K562 (cell line): ENCODE results near the gene TTC28. TPM values are rescaled to one million over a fixed set of nuclear protein-coding genes. Genes with fewer than 3 reads are reported as not detected.

Experiments used
- ATAC-seq: fragments of 200-7000 bp; cut with Tn5 transposase; 3 replicates; pipeline ENCODE4 v1.9.1; 2020; ENCODE audit warnings: moderate library complexity
- BruUV-seq: library from RNA; stranded (reverse); fragments of 400-500 nt; replicated peaks from 2 replicates; lab custom pipeline; 2021; lab: Mats Ljungman, UMichigan
- CTCF ChIA-PET: fragments of 300-600 bp; formaldehyde crosslinking; extraction: SDS; loops from one replicate; lab custom pipeline; 2021; ENCODE audit warnings: low intra/inter-chr PET ratio; lab: Yijun Ruan, JAX
- POLR2A ChIA-PET: fragments of 300-600, 350-650 bp; sonication (Branson Sonifier 250); formaldehyde crosslinking; extraction: SDS; loops from one replicate; lab custom pipeline; 2021; ENCODE audit warnings: antibody characterized with exemption, inconsistent platforms; lab: Yijun Ruan, JAX
- DNase-seq, 4 experiments: peaks; one replicate each; pipeline versions ENCODE4 v3.0.0 to v3.0.0-alpha.2; 2011 to 2018; ENCODE audit warnings: low spot score in 3 of 4, mixed read lengths in 3 of 4; ENCODE audit errors: extremely low read depth in 1 of 4
- FAIRE-seq: peaks from 2 replicates; lab custom pipeline; 2011; peaks lifted over from hg19 to GRCh38; lab: Jason Lieb, UNC
- H2AFZ ChIP-seq: 2 replicates; pipeline ENCODE4 v1.6.0; 2011; ENCODE audit warnings: low read depth, low read length, control low read depth, inconsistent platforms
- H3K27ac ChIP-seq: fragments of 200-600 bp; 3 replicates; pipeline ENCODE4 v1.8.0; 2011; ENCODE audit warnings: low read depth, mild to moderate bottlenecking, control low read depth, inconsistent platforms, low read length, moderate library complexity, mixed read lengths; ENCODE audit errors: extremely low read depth
- H3K27me3 ChIP-seq, 2 experiments: fragments of 300-600 bp in 1 of 2; 2 replicates in 1 of 2; 3 replicates in 1 of 2; pipeline versions ENCODE4 v1.6.0 to v1.8.0; 2011; ENCODE audit warnings: inconsistent platforms in 2 of 2, low read length in 2 of 2, mild to moderate bottlenecking in 1 of 2, mixed read lengths in 1 of 2, moderate library complexity in 1 of 2; ENCODE audit not compliant: control insufficient read depth in 2 of 2, insufficient read depth in 2 of 2
- H3K36me3 ChIP-seq: fragments of 300-600 bp; 3 replicates; pipeline ENCODE4 v1.8.0; 2011; ENCODE audit warnings: mild to moderate bottlenecking, low read length, inconsistent platforms; ENCODE audit not compliant: control insufficient read depth, insufficient read depth
- H3K4me1 ChIP-seq, 2 experiments: fragments of 200-600 bp in 1 of 2; replicated peaks in 1 of 2; 2 replicates in 1 of 2; 3 replicates in 1 of 2; pipeline versions ENCODE4 v1.5.1 to v1.8.0; 2011; ENCODE audit warnings: inconsistent platforms in 2 of 2, low read length in 2 of 2, mild to moderate bottlenecking in 1 of 2, mixed read lengths in 1 of 2, moderate library complexity in 1 of 2; ENCODE audit not compliant: control insufficient read depth in 2 of 2, insufficient read depth in 2 of 2
- H3K4me2 ChIP-seq: 2 replicates; pipeline ENCODE4 v1.6.1; 2011; ENCODE audit warnings: low read length, control low read depth, inconsistent platforms, mixed read lengths; ENCODE audit not compliant: insufficient read depth
- H3K4me3 ChIP-seq: fragments of 200-600 bp; sonication (generic), shearing (Covaris generic); 2 replicates; pipeline ENCODE4 v1.5.1; 2016; ENCODE audit warnings: control low read depth, inconsistent platforms
- H3K79me2 ChIP-seq: fragments of 200-600 bp; 3 replicates; pipeline ENCODE4 v1.8.0; 2011; ENCODE audit warnings: low read length, inconsistent platforms; ENCODE audit not compliant: control insufficient read depth, insufficient read depth
- H3K9ac ChIP-seq, 2 experiments: 2 replicates each; pipeline versions ENCODE4 v1.6.0 to v1.6.1; 2011; ENCODE audit warnings: low read depth in 2 of 2, low read length in 2 of 2, control low read depth in 1 of 2, inconsistent platforms in 1 of 2, mild to moderate bottlenecking in 1 of 2, mixed read lengths in 1 of 2; ENCODE audit not compliant: insufficient read depth in 1 of 2
- H3K9me1 ChIP-seq: one replicate; pipeline ENCODE4 v1.6.0; 2011; ENCODE audit warnings: inconsistent platforms, mild to moderate bottlenecking, low read length, moderate library complexity; ENCODE audit not compliant: control insufficient read depth, insufficient read depth
- H3K9me3 ChIP-seq: replicated peaks from 2 replicates; pipeline ENCODE4 v1.5.1; 2011; ENCODE audit warnings: low read depth, low read length, inconsistent platforms; ENCODE audit not compliant: control insufficient read depth, insufficient read depth
- H4K20me1 ChIP-seq: replicated peaks from 2 replicates; pipeline ENCODE4 v1.6.1; 2011; ENCODE audit warnings: low read length, inconsistent platforms, mixed read lengths; ENCODE audit not compliant: control insufficient read depth, insufficient read depth
- NR2F6 ChIP-seq: fragments of 450-650 bp; formaldehyde crosslinking; IDR thresholded peaks from 2 replicates; pipeline ENCODE4 v1.4.0; 2020; ENCODE audit warnings: mild to moderate bottlenecking
- ZBTB33 ChIP-seq: sonication (generic); formaldehyde crosslinking; IDR thresholded peaks from 2 replicates; pipeline ENCODE4 v1.8.1; 2023; ENCODE audit warnings: mild to moderate bottlenecking, missing genetic modification reagents
- WGBS: fragments of 100-300 bp; shearing (Covaris generic); methylation state at CpG from one replicate; pipeline ENCODE4 v1.1.6; 2016; ENCODE audit warnings: low coverage, mixed read lengths; ENCODE audit not compliant: insufficient coverage; ENCODE audit errors: missing lambda C conversion rate; 5-methylcytosine and 5-hydroxymethylcytosine counted together
- in situ Hi-C: fragments of 300-500 bp; cut with MboI; formaldehyde crosslinking; loops from 4 replicates; pipeline ENCODE4 v1.15.0; 2018; ENCODE audit warnings: inconsistent platforms, mixed read lengths
- intact Hi-C: fragments of 100-400 bp; cut with micrococcal nuclease; formaldehyde crosslinking; loops from 2 replicates; pipeline ENCODE4 v1.14.2; 2022
- polyA plus RNA-seq, 8 experiments: library from polyadenylated mRNA; depleted of rRNA in 4 of 8; stranded (reverse) in 5 of 8; unstranded in 3 of 8; fragments of >200 nt; fragmentation: Nextera tagmentation in 2 of 8; fragmentation: Illumina TruSeq in 1 of 8; extraction: Ambion mirVana in 2 of 8; extraction: Trizol in 1 of 8; gene quantifications; 2 replicates each; pipeline versions ENCODE4 v1.2.1 to v1.2.3, GENCODE V29; 2011 to 2014; ENCODE audit warnings: inconsistent platforms in 1 of 8, missing spikeins in 1 of 8
- total RNA-seq, 7 experiments: library from RNA; depleted of rRNA in 6 of 7; stranded (reverse); fragments of >200 nt in 6 of 7; fragmentation: Illumina TruSeq in 2 of 7; extraction: Trizol in 2 of 7; gene quantifications; 2 replicates each; pipeline versions ENCODE4 v1.2.1 to v1.2.3, GENCODE V29; 2011 to 2021; ENCODE audit warnings: low replicate concordance in 1 of 7
- TF ChIP-seq, protein P1 (sequence below), 2 experiments: IDR thresholded peaks in 1 of 2; conservative IDR thresholded peaks in 1 of 2; 2 replicates each; pipeline ENCODE4 v1.6.1; 2016; ENCODE audit warnings: low read depth in 2 of 2, mild to moderate bottlenecking in 1 of 2, missing compliant biosample characterization in 1 of 2, missing genetic modification characterization in 1 of 2, moderate library complexity in 1 of 2

Gene TTC28
- total and polyA plus RNA-seq, 9 of the 15 experiments (the other 6 are each of a cell fraction or from before 2014, with no cell fraction given): 0.22 to 10.7 (median 3.1) TPM

GRCh38 chr22:28419919-28420318 lies 259.7 kb downstream of the TTC28 start:
- TF ChIP-seq NR2F6 (CRISPR knock-in tag) (no peak), ZBTB33 (no peak)
- TF ChIP-seq, protein P1, sequence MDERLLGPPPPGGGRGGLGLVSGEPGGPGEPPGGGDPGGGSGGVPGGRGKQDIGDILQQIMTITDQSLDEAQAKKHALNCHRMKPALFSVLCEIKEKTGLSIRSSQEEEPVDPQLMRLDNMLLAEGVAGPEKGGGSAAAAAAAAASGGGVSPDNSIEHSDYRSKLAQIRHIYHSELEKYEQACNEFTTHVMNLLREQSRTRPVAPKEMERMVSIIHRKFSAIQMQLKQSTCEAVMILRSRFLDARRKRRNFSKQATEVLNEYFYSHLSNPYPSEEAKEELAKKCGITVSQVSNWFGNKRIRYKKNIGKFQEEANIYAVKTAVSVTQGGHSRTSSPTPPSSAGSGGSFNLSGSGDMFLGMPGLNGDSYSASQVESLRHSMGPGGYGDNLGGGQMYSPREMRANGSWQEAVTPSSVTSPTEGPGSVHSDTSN (CRISPR knock-in tag; IDR thresholded peaks at IDR 0.05; ENCODE audit: low read depth): no peak
- TF ChIP-seq, protein P1 (tag; conservative IDR thresholded peaks at IDR 0.05; ENCODE audit: low read depth): 0 out of 2 replicates have a peak, but pooled peaks have one; percentile 7
- TF ChIP-seq, all 486 proteins: peak for 1
- in situ Hi-C loops: no loop called here
- Histone ChIP-seq H3K27me3 (no peaks in the 10 kb centered on the region), H3K9me1 (no peaks in the 10 kb centered on the region), H4K20me1 (no peaks in the 10 kb centered on the region), H3K9ac (no peak overlapping the region), H3K27ac (no peak overlapping the region), H3K36me3 (no peaks in the 10 kb centered on the region), H3K4me1 (no peaks in the 10 kb centered on the region), H3K79me2 (no peaks in the 10 kb centered on the region), H2AFZ (no peak overlapping the region), H3K9me3 (no peaks in the 10 kb centered on the region), H3K4me3 (no peak overlapping the region), H3K4me2 (no peak overlapping the region)
- ChIA-PET POLR2A (no interaction called here), CTCF (no interaction called here)
- 40% methylated on average over 2 of the region's 2 CpGs for WGBS
- intact Hi-C loops: no loop called here
- DNase-seq (no peak), FAIRE-seq (no peak), ATAC-seq (no peak)
- BruUV-seq: no TSS peak
